GM21576 (cell line): ENCODE results near the gene DTNBP1.

ENCODE experiments used
- ATAC-seq: cut with Tn5 transposase; IDR thresholded peaks from one replicate; pipeline ENCODE4 v1.9.1; 2021; ENCODE audit warnings: mild to moderate bottlenecking, moderate library complexity; ENCODE audit not compliant: unreplicated experiment

Gene DTNBP1

GRCh38 chr6:15594512-15595259, 68.1 kb downstream of the DTNBP1 start:
- no peak for ATAC-seq

- no peak for ATAC-seq
These were observed 69.0 kb downstream of the DTNBP1 start for GRCh38 chr6:15593798-15594197.

GRCh38 chr6:15592610-15593009, 70.2 kb downstream of the DTNBP1 start:
- ATAC-seq = no peak

- ATAC-seq = no peak
These were observed 73.7 kb downstream of the DTNBP1 start for GRCh38 chr6:15588971-15589634.

- no peak for ATAC-seq
These were observed 76.3 kb downstream of the DTNBP1 start for GRCh38 chr6:15586503-15586902.

GRCh38 chr6:15585760-15586214, 77.0 kb downstream of the DTNBP1 start:
- ATAC-seq = no peak

- no peak for ATAC-seq
These were observed 80.3 kb downstream of the DTNBP1 start for GRCh38 chr6:15582499-15582898.

GRCh38 chr6:15581751-15582150, 81.1 kb downstream of the DTNBP1 start:
- no peak for ATAC-seq

GRCh38 chr6:15580326-15580725, 82.5 kb downstream of the DTNBP1 start:
- no peak for ATAC-seq

GRCh38 chr6:15578716-15579391, 84.0 kb downstream of the DTNBP1 start:
- no peak for ATAC-seq

GRCh38 chr6:15577550-15578171, 85.2 kb downstream of the DTNBP1 start:
- ATAC-seq = no peak

GRCh38 chr6:15577106-15577505, 85.7 kb downstream of the DTNBP1 start:
- ATAC-seq = no peak

GRCh38 chr6:15575357-15576033, 87.3 kb downstream of the DTNBP1 start:
- ATAC-seq = no peak

- no peak for ATAC-seq
These were observed 88.3 kb downstream of the DTNBP1 start for GRCh38 chr6:15574486-15574885.

GRCh38 chr6:15574023-15574422, 88.8 kb downstream of the DTNBP1 start:
- no peak for ATAC-seq

- ATAC-seq = no peak
These were observed 89.4 kb downstream of the DTNBP1 start for GRCh38 chr6:15573384-15573783.

GRCh38 chr6:15572296-15573016, 90.4 kb downstream of the DTNBP1 start:
- no peak for ATAC-seq

GRCh38 chr6:15570171-15570570, 92.7 kb downstream of the DTNBP1 start:
- no peak for ATAC-seq

- ATAC-seq = no peak
These were observed 93.5 kb downstream of the DTNBP1 start for GRCh38 chr6:15569035-15569995.
